K562 (cell line): Measurements from ENCODE around the gene TP53RK. TPM values are rescaled to one million over a fixed set of nuclear protein-coding genes. Genes with fewer than 3 reads are reported as not detected.
A peak's percentile ranks its signal among the peaks of the same experiment; 100 is the strongest.

ENCODE experiments used
- ATAC-seq: fragments of 200-7000 bp; cut with Tn5 transposase; 3 replicates; pipeline ENCODE4 v1.9.1; 2020; ENCODE audit warnings: moderate library complexity
- BruUV-seq: library from RNA; stranded (reverse); fragments of 400-500 nt; replicated peaks from 2 replicates; lab custom pipeline; 2021; lab: Mats Ljungman, UMichigan
- CTCF ChIA-PET: fragments of 300-600 bp; formaldehyde crosslinking; extraction: SDS; loops from one replicate; lab custom pipeline; 2021; ENCODE audit warnings: low intra/inter-chr PET ratio; lab: Yijun Ruan, JAX
- POLR2A ChIA-PET: fragments of 300-600, 350-650 bp; sonication (Branson Sonifier 250); formaldehyde crosslinking; extraction: SDS; loops from one replicate; lab custom pipeline; 2021; ENCODE audit warnings: antibody characterized with exemption, inconsistent platforms; lab: Yijun Ruan, JAX
- DNase-seq, 4 experiments: peaks; one replicate each; pipeline versions ENCODE4 v3.0.0 to v3.0.0-alpha.2; 2011 to 2018; ENCODE audit warnings: low spot score in 3 of 4, mixed read lengths in 3 of 4; ENCODE audit errors: extremely low read depth in 1 of 4
- FAIRE-seq: peaks from 2 replicates; lab custom pipeline; 2011; peaks lifted over from hg19 to GRCh38; lab: Jason Lieb, UNC
- H2AFZ ChIP-seq: 2 replicates; pipeline ENCODE4 v1.6.0; 2011; ENCODE audit warnings: low read depth, low read length, control low read depth, inconsistent platforms
- H3K27ac ChIP-seq: fragments of 200-600 bp; 3 replicates; pipeline ENCODE4 v1.8.0; 2011; ENCODE audit warnings: low read depth, mild to moderate bottlenecking, control low read depth, inconsistent platforms, low read length, moderate library complexity, mixed read lengths; ENCODE audit errors: extremely low read depth
- H3K27me3 ChIP-seq, 2 experiments: fragments of 300-600 bp in 1 of 2; 2 replicates in 1 of 2; 3 replicates in 1 of 2; pipeline versions ENCODE4 v1.6.0 to v1.8.0; 2011; ENCODE audit warnings: inconsistent platforms in 2 of 2, low read length in 2 of 2, mild to moderate bottlenecking in 1 of 2, mixed read lengths in 1 of 2, moderate library complexity in 1 of 2; ENCODE audit not compliant: control insufficient read depth in 2 of 2, insufficient read depth in 2 of 2
- H3K36me3 ChIP-seq: fragments of 300-600 bp; 3 replicates; pipeline ENCODE4 v1.8.0; 2011; ENCODE audit warnings: mild to moderate bottlenecking, low read length, inconsistent platforms; ENCODE audit not compliant: control insufficient read depth, insufficient read depth
- H3K4me1 ChIP-seq, 2 experiments: fragments of 200-600 bp in 1 of 2; replicated peaks in 1 of 2; 2 replicates in 1 of 2; 3 replicates in 1 of 2; pipeline versions ENCODE4 v1.5.1 to v1.8.0; 2011; ENCODE audit warnings: inconsistent platforms in 2 of 2, low read length in 2 of 2, mild to moderate bottlenecking in 1 of 2, mixed read lengths in 1 of 2, moderate library complexity in 1 of 2; ENCODE audit not compliant: control insufficient read depth in 2 of 2, insufficient read depth in 2 of 2
- H3K4me2 ChIP-seq: 2 replicates; pipeline ENCODE4 v1.6.1; 2011; ENCODE audit warnings: low read length, control low read depth, inconsistent platforms, mixed read lengths; ENCODE audit not compliant: insufficient read depth
- H3K4me3 ChIP-seq: fragments of 200-600 bp; sonication (generic), shearing (Covaris generic); 2 replicates; pipeline ENCODE4 v1.5.1; 2016; ENCODE audit warnings: control low read depth, inconsistent platforms
- H3K79me2 ChIP-seq: fragments of 200-600 bp; 3 replicates; pipeline ENCODE4 v1.8.0; 2011; ENCODE audit warnings: low read length, inconsistent platforms; ENCODE audit not compliant: control insufficient read depth, insufficient read depth
- H3K9ac ChIP-seq, 2 experiments: 2 replicates each; pipeline versions ENCODE4 v1.6.0 to v1.6.1; 2011; ENCODE audit warnings: low read depth in 2 of 2, low read length in 2 of 2, control low read depth in 1 of 2, inconsistent platforms in 1 of 2, mild to moderate bottlenecking in 1 of 2, mixed read lengths in 1 of 2; ENCODE audit not compliant: insufficient read depth in 1 of 2
- H3K9me1 ChIP-seq: one replicate; pipeline ENCODE4 v1.6.0; 2011; ENCODE audit warnings: inconsistent platforms, mild to moderate bottlenecking, low read length, moderate library complexity; ENCODE audit not compliant: control insufficient read depth, insufficient read depth
- H3K9me3 ChIP-seq: replicated peaks from 2 replicates; pipeline ENCODE4 v1.5.1; 2011; ENCODE audit warnings: low read depth, low read length, inconsistent platforms; ENCODE audit not compliant: control insufficient read depth, insufficient read depth
- H4K20me1 ChIP-seq: replicated peaks from 2 replicates; pipeline ENCODE4 v1.6.1; 2011; ENCODE audit warnings: low read length, inconsistent platforms, mixed read lengths; ENCODE audit not compliant: control insufficient read depth, insufficient read depth
- CBFA2T2 ChIP-seq: fragments of 450-650 bp; conservative IDR thresholded peaks from 2 replicates; pipeline ENCODE4 v1.6.1; 2017; ENCODE audit warnings: mild to moderate bottlenecking
- ELF4 ChIP-seq: fragments of 450-650 bp; formaldehyde crosslinking; IDR thresholded peaks from 2 replicates; pipeline ENCODE4 v1.4.0; 2022; ENCODE audit warnings: missing genetic modification characterization
- HDAC2 ChIP-seq: fragments of 450-650 bp; IDR thresholded peaks from 2 replicates; pipeline ENCODE4 v1.6.1; 2016; ENCODE audit warnings: mild to moderate bottlenecking
- JUN ChIP-seq, 2 experiments: sonication (generic) in 1 of 2; formaldehyde crosslinking in 1 of 2; IDR thresholded peaks; 2 replicates each; pipeline versions ENCODE4 v1.6.1 to v1.8.0; 2012 to 2022; ENCODE audit warnings: borderline replicate concordance in 2 of 2, mild to moderate bottlenecking in 2 of 2, improper control_type of control experiment in 1 of 2, low read depth in 1 of 2, low read length in 1 of 2, missing genetic modification reagents in 1 of 2
- KDM1A ChIP-seq, 2 experiments: fragments of 450-650 bp; IDR thresholded peaks; 2 replicates each; pipeline ENCODE4 v1.6.1; 2016; ENCODE audit warnings: mild to moderate bottlenecking in 2 of 2
- RAD21 ChIP-seq, 2 experiments: fragments of 250-450 bp in 1 of 2; fragments of 450-650 bp in 1 of 2; sonication (Bioruptor Pico) in 1 of 2; formaldehyde crosslinking in 1 of 2; IDR thresholded peaks in 1 of 2; conservative IDR thresholded peaks in 1 of 2; 2 replicates each; pipeline versions ENCODE4 v1.4.0 to v1.8.0; 2020 to 2022; ENCODE audit warnings: mild to moderate bottlenecking in 2 of 2, moderate library complexity in 1 of 2
- TFAM ChIP-seq: fragments of 250-450 bp; sonication (Bioruptor Pico); conservative IDR thresholded peaks from 2 replicates; pipeline ENCODE4 v1.5.0; 2021; ENCODE audit warnings: mild to moderate bottlenecking, moderate library complexity
- XRCC4 ChIP-seq: IDR thresholded peaks from one replicate; pipeline ENCODE4 v1.6.1; 2011; ENCODE audit not compliant: insufficient read depth, insufficient read length; ENCODE audit errors: extremely low read depth
- YY1 ChIP-seq, 3 experiments: IDR thresholded peaks; 2 replicates each; pipeline ENCODE4 v1.6.1; 2011; ENCODE audit warnings: low read length in 2 of 3, mild to moderate bottlenecking in 2 of 3, moderate library complexity in 2 of 3, borderline replicate concordance in 1 of 3, control low read depth in 1 of 3, low read depth in 1 of 3; ENCODE audit not compliant: insufficient read depth in 3 of 3, insufficient replicate concordance in 2 of 3, control insufficient read depth in 1 of 3, insufficient read length in 1 of 3; ENCODE audit errors: extremely low read depth in 1 of 3
- ZFP36 ChIP-seq: fragments of 150-350 bp; IDR thresholded peaks from 2 replicates; pipeline ENCODE4 v1.6.1; 2018; ENCODE audit warnings: low read length, low read depth; ENCODE audit not compliant: partially characterized antibody
- WGBS: fragments of 100-300 bp; shearing (Covaris generic); methylation state at CpG from one replicate; pipeline ENCODE4 v1.1.6; 2016; ENCODE audit warnings: low coverage, mixed read lengths; ENCODE audit not compliant: insufficient coverage; ENCODE audit errors: missing lambda C conversion rate; 5-methylcytosine and 5-hydroxymethylcytosine counted together
- in situ Hi-C: fragments of 300-500 bp; cut with MboI; formaldehyde crosslinking; loops from 4 replicates; pipeline ENCODE4 v1.15.0; 2018; ENCODE audit warnings: inconsistent platforms, mixed read lengths
- intact Hi-C: fragments of 100-400 bp; cut with micrococcal nuclease; formaldehyde crosslinking; loops from 2 replicates; pipeline ENCODE4 v1.14.2; 2022
- polyA plus RNA-seq, 8 experiments: library from polyadenylated mRNA; depleted of rRNA in 4 of 8; stranded (reverse) in 5 of 8; unstranded in 3 of 8; fragments of >200 nt; fragmentation: Nextera tagmentation in 2 of 8; fragmentation: Illumina TruSeq in 1 of 8; extraction: Ambion mirVana in 2 of 8; extraction: Trizol in 1 of 8; gene quantifications; 2 replicates each; pipeline versions ENCODE4 v1.2.1 to v1.2.3, GENCODE V29; 2011 to 2014; ENCODE audit warnings: inconsistent platforms in 1 of 8, missing spikeins in 1 of 8
- total RNA-seq, 7 experiments: library from RNA; depleted of rRNA in 6 of 7; stranded (reverse); fragments of >200 nt in 6 of 7; fragmentation: Illumina TruSeq in 2 of 7; extraction: Trizol in 2 of 7; gene quantifications; 2 replicates each; pipeline versions ENCODE4 v1.2.1 to v1.2.3, GENCODE V29; 2011 to 2021; ENCODE audit warnings: low replicate concordance in 1 of 7
- TF ChIP-seq, protein P1 (sequence below): sonication (generic); formaldehyde crosslinking; IDR thresholded peaks from 2 replicates; pipeline ENCODE4 v1.8.0; 2023; ENCODE audit warnings: mild to moderate bottlenecking, missing genetic modification reagents
- TF ChIP-seq, protein P2 (sequence below), 2 experiments: fragments of 150-350 bp in 1 of 2; IDR thresholded peaks; 2 replicates each; pipeline ENCODE4 v1.6.1; 2012 to 2016; ENCODE audit warnings: low read depth in 2 of 2, low read length in 2 of 2, mild to moderate bottlenecking in 1 of 2, moderate library complexity in 1 of 2

The TP53RK gene
- total and polyA plus RNA-seq, 9 of the 15 experiments (the other 6 are each of a cell fraction or from before 2014, with no cell fraction given), result 2.9 to 43.5 (median 17.2) TPM

DNA sequence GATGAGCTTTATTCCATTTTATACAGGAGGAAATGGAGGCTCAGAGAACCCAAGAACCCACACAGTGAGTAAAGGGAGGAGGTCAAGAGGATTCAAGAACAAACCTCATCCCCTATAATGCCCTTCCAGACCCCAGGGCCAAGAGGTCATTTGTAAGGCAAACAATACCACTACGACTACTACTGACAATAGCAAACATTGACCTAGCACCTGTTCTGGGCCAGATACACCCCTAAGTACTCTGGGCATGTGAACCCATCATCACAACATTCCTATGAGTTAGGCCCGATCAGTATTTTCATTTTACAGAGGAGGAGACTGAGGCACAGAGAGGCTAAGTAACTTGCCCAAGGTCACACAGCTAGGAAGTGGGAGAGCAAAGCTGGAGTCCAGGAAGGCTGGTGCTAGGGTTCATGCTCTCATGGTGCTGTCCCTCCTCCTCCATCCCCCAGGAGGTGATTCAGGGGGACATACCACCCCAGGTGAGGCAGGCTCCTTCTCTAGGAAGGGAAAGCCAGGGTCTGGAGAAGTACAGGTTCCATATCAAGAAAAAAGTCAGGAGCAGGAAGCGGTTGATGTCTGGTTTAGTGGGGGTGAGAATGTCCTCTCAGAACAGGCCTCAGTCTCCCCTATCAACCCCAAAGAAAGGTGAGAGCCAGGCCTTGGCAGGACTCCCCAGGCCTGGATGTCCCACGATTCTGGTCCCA, 51.7 kb downstream of the TP53RK start:
- Histone ChIP-seq H3K4me1 (peaks cover 9 to 11% of the 10 kb centered on the region in 2 experiments; a peak in 4 of 5 replicates), H3K27me3 (no peaks in the 10 kb centered on the region), H3K4me3 (no peak overlapping the region), H3K79me2 (no peaks in the 10 kb centered on the region), H4K20me1 (no peaks in the 10 kb centered on the region), H3K9ac (no peak overlapping the region), H3K27ac (no peak overlapping the region), H3K9me3 (no peaks in the 10 kb centered on the region), H3K36me3 (no peaks in the 10 kb centered on the region), H2AFZ (no peak overlapping the region), H3K9me1 (no peaks in the 10 kb centered on the region), H3K4me2 (no peak overlapping the region)
- BruUV-seq, result no TSS peak
- ChIA-PET CTCF (no interaction called here), POLR2A (interaction anchor here (0.8 kb wide), 1 partner anchor 19 kb away, joined by 4 read pairs; no protein-coding TSS in a partner anchor)
- intact Hi-C loops (no loop called here), in situ Hi-C loops (no loop called here)
- DNase-seq (no peak), FAIRE-seq (peak; percentile 35), ATAC-seq (no peak)
- WGBS, result 78% methylated on average over 4 of the region's 4 CpGs
- TF ChIP-seq YY1 (IDR thresholded peaks at IDR 0.05; ENCODE audit: borderline replicate concordance in 1 of 3, control insufficient read depth in 1 of 3, extremely low read depth in 1 of 3, insufficient read depth in 3 of 3, insufficient read length in 1 of 3, insufficient replicate concordance in 2 of 3, low read depth in 1 of 3, low read length in 2 of 3) (no peak), XRCC4 (no peak), JUN (IDR thresholded peaks at IDR 0.05; ENCODE audit: borderline replicate concordance, low read depth, low read length) (no peak), JUN (CRISPR knock-in tag; IDR thresholded peaks at IDR 0.05; ENCODE audit: borderline replicate concordance) (no peak), RAD21 (CRISPR knock-in tag; conservative IDR thresholded peaks at IDR 0.05 in 1 of 2, IDR thresholded peaks at IDR 0.05 in 1 of 2) (no peak), TFAM (CRISPR knock-in tag) (no peak), KDM1A (IDR thresholded peaks at IDR 0.05) (peak; percentile 37 to 70; a peak in 1 of 4 replicates), HDAC2 (0 out of 2 replicates have a peak, but pooled peaks have one; percentile 30), CBFA2T2 (no peak), ZFP36 (peak; percentile 80), ELF4 (CRISPR knock-in tag) (no peak)
- TF ChIP-seq, protein P1, sequence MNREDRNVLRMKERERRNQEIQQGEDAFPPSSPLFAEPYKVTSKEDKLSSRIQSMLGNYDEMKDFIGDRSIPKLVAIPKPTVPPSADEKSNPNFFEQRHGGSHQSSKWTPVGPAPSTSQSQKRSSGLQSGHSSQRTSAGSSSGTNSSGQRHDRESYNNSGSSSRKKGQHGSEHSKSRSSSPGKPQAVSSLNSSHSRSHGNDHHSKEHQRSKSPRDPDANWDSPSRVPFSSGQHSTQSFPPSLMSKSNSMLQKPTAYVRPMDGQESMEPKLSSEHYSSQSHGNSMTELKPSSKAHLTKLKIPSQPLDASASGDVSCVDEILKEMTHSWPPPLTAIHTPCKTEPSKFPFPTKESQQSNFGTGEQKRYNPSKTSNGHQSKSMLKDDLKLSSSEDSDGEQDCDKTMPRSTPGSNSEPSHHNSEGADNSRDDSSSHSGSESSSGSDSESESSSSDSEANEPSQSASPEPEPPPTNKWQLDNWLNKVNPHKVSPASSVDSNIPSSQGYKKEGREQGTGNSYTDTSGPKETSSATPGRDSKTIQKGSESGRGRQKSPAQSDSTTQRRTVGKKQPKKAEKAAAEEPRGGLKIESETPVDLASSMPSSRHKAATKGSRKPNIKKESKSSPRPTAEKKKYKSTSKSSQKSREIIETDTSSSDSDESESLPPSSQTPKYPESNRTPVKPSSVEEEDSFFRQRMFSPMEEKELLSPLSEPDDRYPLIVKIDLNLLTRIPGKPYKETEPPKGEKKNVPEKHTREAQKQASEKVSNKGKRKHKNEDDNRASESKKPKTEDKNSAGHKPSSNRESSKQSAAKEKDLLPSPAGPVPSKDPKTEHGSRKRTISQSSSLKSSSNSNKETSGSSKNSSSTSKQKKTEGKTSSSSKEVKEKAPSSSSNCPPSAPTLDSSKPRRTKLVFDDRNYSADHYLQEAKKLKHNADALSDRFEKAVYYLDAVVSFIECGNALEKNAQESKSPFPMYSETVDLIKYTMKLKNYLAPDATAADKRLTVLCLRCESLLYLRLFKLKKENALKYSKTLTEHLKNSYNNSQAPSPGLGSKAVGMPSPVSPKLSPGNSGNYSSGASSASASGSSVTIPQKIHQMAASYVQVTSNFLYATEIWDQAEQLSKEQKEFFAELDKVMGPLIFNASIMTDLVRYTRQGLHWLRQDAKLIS (CRISPR knock-in tag), result no peak
- TF ChIP-seq, protein P2, sequence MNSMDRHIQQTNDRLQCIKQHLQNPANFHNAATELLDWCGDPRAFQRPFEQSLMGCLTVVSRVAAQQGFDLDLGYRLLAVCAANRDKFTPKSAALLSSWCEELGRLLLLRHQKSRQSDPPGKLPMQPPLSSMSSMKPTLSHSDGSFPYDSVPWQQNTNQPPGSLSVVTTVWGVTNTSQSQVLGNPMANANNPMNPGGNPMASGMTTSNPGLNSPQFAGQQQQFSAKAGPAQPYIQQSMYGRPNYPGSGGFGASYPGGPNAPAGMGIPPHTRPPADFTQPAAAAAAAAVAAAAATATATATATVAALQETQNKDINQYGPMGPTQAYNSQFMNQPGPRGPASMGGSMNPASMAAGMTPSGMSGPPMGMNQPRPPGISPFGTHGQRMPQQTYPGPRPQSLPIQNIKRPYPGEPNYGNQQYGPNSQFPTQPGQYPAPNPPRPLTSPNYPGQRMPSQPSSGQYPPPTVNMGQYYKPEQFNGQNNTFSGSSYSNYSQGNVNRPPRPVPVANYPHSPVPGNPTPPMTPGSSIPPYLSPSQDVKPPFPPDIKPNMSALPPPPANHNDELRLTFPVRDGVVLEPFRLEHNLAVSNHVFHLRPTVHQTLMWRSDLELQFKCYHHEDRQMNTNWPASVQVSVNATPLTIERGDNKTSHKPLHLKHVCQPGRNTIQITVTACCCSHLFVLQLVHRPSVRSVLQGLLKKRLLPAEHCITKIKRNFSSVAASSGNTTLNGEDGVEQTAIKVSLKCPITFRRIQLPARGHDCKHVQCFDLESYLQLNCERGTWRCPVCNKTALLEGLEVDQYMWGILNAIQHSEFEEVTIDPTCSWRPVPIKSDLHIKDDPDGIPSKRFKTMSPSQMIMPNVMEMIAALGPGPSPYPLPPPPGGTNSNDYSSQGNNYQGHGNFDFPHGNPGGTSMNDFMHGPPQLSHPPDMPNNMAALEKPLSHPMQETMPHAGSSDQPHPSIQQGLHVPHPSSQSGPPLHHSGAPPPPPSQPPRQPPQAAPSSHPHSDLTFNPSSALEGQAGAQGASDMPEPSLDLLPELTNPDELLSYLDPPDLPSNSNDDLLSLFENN (IDR thresholded peaks at IDR 0.05; ENCODE audit: low read depth in 2 of 2, low read length in 2 of 2), result no peak
